ENCODE results near the gene ITGAE.

Gene ITGAE

DNA sequence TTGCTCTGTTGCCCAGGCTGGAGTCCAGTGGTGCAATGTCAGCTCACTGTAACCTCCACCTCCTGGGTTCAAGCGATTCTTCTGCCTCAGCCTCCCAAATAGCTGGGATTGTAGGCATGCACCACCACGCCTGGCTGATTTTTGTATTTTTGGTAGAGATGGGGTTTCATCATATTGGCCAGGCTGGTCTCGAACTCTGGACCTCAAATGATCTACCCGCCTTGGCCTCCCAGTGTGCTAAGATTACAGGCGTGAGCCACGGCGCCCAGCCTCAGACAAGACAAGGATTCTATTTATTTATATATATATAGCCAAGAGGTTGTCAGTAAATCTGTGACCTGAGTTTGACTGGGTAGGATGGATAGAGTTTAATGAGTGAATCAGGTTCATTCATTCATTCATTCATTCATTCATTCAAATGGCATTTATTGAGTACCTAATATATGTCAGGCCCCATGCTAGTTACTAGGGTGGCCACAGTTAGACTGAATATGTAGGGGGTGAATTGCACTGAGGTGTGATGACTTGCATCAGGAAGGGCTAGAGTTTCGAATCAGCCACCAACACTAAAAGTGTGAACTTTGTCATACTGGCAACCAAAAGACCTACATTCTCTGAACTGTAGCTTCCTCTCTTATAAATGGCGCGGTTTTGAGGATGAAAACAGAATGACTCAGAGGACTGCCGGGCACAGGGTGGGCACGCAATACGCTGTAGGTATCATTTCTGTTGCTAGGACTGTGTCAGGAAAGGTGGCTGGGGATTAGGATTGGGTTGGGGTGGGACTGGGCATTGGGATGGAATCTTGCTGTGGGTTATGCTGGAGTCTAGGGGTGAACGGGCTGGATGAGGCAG lies 37.8 kb downstream of the ITGAE start:
- TF ChIP-seq GATA2 (IDR thresholded peaks at IDR 0.05; ENCODE audit: low read depth, low read length) (no peak), GATA3 (IDR thresholded peaks at IDR 0.05; ENCODE audit: low read depth, low read length) (no peak)

DNA sequence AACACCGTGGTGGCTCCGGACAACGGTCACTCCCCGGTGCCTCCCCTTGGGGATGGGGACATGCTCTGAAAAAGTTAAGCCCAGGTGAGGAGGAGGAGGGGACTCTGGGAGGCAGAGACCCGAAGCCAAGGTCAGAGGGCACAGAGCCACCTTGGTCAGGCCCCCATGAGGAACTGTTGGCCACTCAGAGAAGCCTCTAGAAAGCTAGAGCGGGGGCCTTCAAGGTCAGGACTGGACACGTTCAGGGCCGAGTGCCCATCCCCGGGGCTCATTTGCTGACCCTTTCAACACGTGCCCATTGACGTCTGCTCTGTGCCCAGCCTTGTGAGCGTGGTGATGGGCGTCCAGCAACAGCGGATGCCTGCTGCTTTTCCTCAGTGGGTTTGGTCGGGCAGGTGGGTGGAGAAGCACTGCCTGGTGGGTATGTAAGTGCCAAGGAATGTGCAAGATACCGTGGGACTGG lies 39.0 kb downstream of the ITGAE start:
- no peak for TF ChIP-seq GATA2 (IDR thresholded peaks at IDR 0.05; ENCODE audit: low read depth, low read length)
- no peak for TF ChIP-seq GATA3 (IDR thresholded peaks at IDR 0.05; ENCODE audit: low read depth, low read length)

DNA sequence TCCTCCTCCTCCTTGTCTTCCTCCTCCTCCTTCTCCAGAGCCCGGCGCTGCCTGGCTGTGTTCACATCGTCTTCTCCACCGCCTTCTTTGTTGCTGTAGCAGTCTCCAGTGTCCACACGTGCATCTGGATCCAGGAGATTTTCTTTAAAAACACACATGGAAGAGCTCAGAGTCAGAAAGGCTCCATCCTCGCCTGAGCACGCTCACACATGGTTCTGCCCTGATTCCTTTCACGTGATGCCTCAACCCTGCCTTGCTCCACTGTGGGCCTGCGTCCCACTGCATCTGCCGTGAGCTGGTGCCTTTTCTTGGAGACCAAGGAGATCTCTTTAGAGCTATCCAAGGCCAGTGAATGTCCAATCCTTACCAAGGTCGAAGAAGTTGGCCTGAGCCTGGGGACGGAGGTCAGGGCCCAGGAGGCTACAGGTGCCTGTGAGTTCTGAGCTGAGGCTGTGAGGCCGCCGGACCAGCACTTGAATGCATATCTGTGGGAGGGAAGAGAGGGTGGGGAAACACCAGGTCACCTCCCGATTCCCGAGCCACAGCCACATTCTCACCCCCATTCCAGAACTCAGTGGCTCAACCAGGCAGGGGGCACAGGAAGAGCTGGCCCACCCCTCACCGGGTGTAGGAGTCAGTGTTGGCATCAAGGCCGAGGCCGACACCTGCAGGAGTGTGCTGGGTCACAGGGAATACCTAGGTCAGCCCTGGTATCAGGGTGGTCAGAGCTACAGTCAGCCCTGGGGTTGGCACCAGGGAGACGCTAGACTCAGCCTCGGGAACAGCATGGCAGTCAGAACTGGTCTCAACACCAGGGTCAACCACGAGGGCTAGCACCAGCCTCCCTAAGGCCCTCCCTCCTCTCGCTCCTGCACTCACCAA lies 39.7 kb downstream of the ITGAE start:
- no peak for TF ChIP-seq GATA2 (IDR thresholded peaks at IDR 0.05; ENCODE audit: low read depth, low read length)
- no peak for TF ChIP-seq GATA3 (IDR thresholded peaks at IDR 0.05; ENCODE audit: low read depth, low read length)

DNA sequence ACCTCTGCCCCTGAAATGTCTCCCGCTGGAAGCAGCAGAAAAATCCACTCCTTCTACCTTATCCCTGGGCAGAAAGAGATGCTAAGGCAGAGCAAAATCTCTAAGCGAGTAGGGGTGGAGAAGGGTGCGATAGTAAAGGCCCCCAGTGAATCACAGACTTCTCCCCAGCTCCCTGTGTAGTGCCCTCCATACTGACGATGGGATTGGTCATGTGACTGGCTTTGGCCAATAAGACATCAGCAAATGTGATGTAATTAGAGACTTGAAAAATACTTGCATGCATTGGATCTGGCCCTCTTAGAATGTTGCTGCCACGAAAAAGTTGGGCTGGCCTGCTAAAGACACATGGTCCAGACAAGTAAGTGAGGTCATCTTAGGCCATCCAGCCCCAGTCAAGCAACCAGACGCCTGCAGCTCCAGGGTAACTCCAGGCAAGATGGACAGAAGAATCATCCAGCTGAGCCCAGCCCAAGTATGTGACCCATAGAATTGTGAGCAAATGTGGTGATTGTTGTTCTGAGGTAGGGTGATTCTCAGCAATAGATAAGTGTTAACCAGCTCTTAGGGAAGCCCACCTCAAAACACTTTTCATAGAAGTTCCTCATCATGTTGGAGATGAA lies 41.3 kb downstream of the ITGAE start:
- TF ChIP-seq GATA2 (IDR thresholded peaks at IDR 0.05; ENCODE audit: low read depth, low read length): no peak
- TF ChIP-seq GATA3 (IDR thresholded peaks at IDR 0.05; ENCODE audit: low read depth, low read length): no peak

DNA sequence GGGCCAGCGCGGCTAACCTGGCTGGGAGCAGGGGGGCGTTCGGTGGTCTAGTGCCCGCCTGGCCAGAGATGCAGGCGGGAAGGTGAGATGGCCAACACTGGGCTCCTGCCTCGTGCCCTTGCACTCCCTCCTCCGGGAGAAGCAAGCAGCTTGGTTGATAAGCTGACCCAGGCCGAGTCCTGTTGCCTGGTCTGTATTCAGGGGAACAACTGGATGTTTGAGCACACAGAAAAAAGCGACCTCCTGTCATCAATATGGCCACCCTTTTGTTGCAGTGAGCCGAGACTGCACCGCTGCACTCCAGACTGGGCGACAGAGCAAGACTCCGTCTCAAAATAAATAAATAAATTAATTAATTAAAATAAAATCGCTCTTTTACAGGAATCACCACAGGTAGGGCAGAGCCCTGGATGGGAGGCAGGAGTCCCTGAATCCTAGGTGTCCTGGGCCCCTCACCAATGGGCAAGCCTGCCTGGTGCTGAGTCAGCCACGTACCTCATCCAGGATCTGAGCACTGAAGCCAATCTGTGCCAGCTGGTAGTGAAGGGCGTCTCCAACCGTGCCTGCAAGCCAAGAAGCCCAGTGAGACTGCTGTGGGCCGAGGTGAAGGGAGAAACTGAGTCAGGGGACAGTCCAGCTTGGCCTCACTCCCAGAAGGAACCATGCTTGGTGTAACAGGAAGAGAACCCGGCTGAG lies 45.5 kb downstream of the ITGAE start:
- TF ChIP-seq GATA3 (IDR thresholded peaks at IDR 0.05; ENCODE audit: low read depth, low read length) (no peak), GATA2 (IDR thresholded peaks at IDR 0.05; ENCODE audit: low read depth, low read length) (no peak)

DNA sequence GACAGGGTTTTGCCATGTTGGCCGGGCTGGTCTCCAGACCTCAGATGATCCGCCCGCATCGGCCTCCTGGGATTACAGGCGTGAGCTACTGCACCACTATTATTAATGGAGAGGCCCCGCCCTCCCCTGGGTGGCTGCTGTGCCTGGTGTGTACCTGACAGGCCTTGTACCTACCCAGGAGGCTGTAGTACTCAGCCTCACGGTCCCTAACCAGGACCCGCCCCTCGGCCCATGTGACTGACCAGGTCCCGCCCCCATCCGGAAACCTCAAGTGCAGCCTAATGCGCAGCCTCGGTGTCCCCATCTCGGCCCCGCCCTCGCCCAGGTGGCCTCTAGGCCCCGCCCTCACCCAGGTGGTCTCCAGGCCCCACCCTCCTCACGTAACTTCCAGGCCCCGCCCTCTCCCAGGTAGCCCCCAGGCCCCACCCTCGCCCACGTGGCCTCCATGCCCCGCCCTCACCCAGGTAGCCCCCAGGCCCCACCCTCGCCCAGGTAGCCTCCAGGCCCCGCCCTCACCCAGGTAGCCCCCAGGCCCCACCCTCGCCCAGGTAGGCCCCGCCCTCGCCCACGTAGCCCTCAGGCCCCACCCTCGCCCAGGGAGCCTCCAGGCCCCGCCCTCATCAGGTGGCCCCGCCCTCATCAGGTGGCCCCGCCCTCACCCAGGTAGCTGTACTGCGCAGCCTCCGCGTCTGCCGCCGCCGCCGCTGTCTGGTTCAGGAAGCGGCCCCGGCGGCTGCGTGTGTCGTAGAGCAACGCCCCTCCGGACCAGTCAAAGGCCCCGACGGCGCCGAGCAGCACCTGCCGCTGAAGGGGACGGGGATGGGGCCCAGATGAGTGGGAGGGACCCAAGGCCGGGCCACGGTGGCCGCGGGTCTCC lies 46.3 kb downstream of the ITGAE start:
- TF ChIP-seq GATA3 (IDR thresholded peaks at IDR 0.05; ENCODE audit: low read depth, low read length) (no peak), GATA2 (IDR thresholded peaks at IDR 0.05; ENCODE audit: low read depth, low read length) (no peak)

DNA sequence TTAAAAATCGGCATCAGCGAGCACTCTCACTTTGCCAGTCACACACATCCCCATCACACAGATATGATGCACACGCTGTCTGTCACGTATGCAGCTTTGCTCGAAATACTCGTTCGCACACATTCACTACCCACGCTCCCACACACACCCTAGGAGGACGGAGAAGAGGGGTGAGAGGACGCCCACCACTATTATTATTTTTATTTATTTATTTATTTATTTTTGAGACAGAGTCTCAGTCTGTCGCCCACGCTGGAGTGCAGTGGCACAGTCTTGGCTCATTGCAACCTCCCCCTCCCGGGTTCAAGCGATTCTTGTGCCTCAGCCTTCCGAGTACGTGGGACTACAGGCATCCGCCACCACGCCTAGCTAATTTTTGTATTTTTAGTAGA lies 46.9 kb downstream of the ITGAE start:
- TF ChIP-seq GATA2 (IDR thresholded peaks at IDR 0.05; ENCODE audit: low read depth, low read length): no peak
- TF ChIP-seq GATA3 (IDR thresholded peaks at IDR 0.05; ENCODE audit: low read depth, low read length): no peak

DNA sequence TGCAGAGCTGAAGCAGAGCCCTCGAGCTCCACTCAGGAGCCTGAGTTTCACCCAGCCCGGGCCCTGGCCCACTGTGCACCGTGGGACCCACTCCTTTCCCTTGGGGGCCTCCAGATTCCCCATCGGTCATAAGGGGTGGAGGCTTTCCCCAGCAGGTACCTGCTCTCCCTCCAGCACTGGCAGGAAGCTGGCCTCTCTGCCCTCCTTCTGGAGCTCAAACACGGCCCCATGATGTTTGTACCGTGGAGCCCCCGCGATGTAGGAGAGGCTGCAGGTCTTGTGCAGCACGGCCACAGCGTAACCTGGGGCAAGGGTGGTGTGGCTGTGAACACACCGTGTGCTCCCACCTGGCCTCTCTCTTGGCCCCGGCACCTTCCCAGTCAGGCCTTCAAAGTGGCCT lies 47.4 kb downstream of the ITGAE start:
- TF ChIP-seq GATA3 (IDR thresholded peaks at IDR 0.05; ENCODE audit: low read depth, low read length) (no peak), GATA2 (IDR thresholded peaks at IDR 0.05; ENCODE audit: low read depth, low read length) (no peak)

DNA sequence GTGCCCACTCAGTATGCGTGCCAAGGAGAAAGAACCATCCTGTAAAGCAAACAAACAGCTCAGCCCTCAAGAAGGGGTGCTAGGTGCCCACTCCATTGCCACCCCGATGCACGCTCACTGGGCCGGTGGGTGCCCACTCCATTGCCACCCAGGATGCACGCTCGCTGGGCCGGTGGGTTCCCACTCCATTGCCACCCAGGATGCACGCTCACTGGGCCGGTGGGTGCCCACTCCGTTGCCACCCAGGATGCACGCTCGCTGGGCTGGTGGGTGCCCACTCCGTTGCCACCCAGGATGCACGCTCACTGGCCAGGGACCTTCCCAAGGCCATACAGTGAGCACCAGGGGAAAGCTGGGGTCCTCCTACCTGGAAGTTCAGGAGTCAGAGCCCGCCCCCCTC lies 49.2 kb downstream of the ITGAE start:
- TF ChIP-seq GATA3 (IDR thresholded peaks at IDR 0.05; ENCODE audit: low read depth, low read length) (no peak), GATA2 (IDR thresholded peaks at IDR 0.05; ENCODE audit: low read depth, low read length) (no peak)

DNA sequence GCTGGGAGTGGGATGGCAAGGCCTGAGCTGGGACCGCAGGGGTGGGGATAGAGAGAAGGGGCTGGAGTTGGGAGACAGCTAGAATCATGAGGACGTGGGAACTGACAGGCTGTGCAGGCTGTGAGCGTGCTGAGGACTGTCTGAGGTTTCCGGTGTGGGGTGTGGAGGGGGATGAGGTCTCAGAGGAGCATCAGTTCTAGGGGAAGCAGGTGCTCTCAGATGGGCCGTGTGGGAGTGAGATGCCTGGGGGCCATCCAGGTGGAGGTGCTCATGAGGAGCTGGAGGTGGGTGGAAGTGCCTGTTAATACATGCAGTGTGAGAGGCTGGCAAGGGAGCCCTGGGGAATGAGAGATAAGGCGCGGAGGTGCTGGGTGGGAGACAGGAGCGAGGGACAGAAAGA lies 50.1 kb downstream of the ITGAE start:
- TF ChIP-seq GATA3 (IDR thresholded peaks at IDR 0.05; ENCODE audit: low read depth, low read length) (no peak), GATA2 (IDR thresholded peaks at IDR 0.05; ENCODE audit: low read depth, low read length) (no peak)

DNA sequence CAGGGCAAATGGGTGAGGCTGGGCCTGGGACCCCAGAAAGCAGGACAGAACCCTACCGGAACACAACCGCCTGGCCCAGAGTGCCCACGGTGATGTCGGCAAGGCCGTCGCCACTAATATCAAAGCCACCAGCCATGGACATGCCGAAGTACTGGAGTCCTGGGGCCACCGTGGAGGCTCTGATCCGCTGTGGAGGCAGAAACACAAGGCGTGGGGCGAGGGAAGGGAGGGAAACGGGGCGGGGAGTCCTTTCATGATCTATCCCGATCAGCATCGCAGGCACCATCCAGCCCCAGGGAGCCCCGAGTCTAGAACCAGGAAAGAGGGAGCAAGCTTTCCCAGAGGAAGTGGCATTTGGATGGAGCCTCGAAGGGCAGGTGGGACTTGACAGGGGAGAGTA lies 50.7 kb downstream of the ITGAE start:
- TF ChIP-seq GATA3 (IDR thresholded peaks at IDR 0.05; ENCODE audit: low read depth, low read length) (no peak), GATA2 (IDR thresholded peaks at IDR 0.05; ENCODE audit: low read depth, low read length) (no peak)

DNA sequence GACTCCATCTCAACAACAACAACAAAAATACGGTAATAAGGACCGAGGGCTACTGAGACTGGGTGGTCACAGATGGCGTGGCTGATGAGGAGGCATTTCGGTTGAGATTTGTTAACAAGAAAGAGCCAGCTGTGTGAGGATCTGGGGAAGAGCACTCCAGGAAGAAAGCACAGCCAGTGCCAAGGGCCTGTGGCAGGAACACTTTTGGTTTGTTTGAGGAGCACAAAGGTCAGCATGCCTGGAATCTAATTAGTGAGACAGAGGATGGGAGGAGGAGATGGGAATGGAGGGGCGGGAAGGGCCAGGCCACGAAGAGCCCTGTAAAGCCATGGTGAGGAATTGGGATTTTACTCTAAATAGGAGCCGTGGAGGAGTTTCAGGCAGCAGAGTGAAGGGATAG lies 52.4 kb downstream of the ITGAE start:
- TF ChIP-seq GATA3 (IDR thresholded peaks at IDR 0.05; ENCODE audit: low read depth, low read length) (no peak), GATA2 (IDR thresholded peaks at IDR 0.05; ENCODE audit: low read depth, low read length) (no peak)

DNA sequence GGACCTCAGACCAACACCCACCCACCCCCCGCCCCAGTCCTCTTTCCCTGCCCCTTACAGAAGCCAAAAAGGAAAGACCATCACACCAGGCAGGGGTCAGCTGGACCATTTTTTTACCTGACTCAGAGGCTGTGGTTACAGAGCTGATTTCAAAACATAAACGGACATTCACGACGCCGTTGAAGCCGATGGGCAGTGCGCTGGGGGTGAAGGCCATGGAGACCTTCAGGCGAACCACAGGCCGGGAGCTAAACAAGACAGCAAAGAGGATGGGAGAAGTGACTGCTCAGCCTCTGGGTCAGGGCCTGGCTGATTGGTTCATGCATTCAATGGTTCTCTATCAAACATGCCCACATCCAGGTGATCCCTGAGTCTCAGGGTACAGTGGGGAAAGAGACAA lies 53.2 kb downstream of the ITGAE start:
- TF ChIP-seq GATA3 (IDR thresholded peaks at IDR 0.05; ENCODE audit: low read depth, low read length) (no peak), GATA2 (IDR thresholded peaks at IDR 0.05; ENCODE audit: low read depth, low read length) (no peak)
